Measurements from ENCODE around the gene OSBPL2. TPM values are rescaled to one million over a fixed set of nuclear protein-coding genes. Genes with fewer than 3 reads are reported as not detected.

OSBPL2 gene
- total RNA-seq, 2 experiments from 2014 or later, result 30.2 to 30.9 TPM

GRCh38 chr20:62200491-62201172 is 37.7 kb upstream of the OSBPL2 start:
- peaks cover 3% of the 10 kb centered on the region for H3K4me1 Mint-ChIP-seq
- H3K4me3 Mint-ChIP-seq, result no peak overlapping the region
- ChIA-PET CTCF (interaction anchor here (1.4 kb wide), 1 partner anchor 13 kb away, joined by 4 read pairs; no protein-coding TSS in a partner anchor), POLR2A (no interaction called here)
- no peaks in the 10 kb centered on the region for H3K27me3 Mint-ChIP-seq
- H3K36me3 Mint-ChIP-seq (ENCODE audit: low read depth), result peaks cover 25% of the 10 kb centered on the region
- no peak overlapping the region for H3K27ac Mint-ChIP-seq
- no peak for DNase-seq
- no peaks in the 10 kb centered on the region for H3K9me3 Mint-ChIP-seq

DNA sequence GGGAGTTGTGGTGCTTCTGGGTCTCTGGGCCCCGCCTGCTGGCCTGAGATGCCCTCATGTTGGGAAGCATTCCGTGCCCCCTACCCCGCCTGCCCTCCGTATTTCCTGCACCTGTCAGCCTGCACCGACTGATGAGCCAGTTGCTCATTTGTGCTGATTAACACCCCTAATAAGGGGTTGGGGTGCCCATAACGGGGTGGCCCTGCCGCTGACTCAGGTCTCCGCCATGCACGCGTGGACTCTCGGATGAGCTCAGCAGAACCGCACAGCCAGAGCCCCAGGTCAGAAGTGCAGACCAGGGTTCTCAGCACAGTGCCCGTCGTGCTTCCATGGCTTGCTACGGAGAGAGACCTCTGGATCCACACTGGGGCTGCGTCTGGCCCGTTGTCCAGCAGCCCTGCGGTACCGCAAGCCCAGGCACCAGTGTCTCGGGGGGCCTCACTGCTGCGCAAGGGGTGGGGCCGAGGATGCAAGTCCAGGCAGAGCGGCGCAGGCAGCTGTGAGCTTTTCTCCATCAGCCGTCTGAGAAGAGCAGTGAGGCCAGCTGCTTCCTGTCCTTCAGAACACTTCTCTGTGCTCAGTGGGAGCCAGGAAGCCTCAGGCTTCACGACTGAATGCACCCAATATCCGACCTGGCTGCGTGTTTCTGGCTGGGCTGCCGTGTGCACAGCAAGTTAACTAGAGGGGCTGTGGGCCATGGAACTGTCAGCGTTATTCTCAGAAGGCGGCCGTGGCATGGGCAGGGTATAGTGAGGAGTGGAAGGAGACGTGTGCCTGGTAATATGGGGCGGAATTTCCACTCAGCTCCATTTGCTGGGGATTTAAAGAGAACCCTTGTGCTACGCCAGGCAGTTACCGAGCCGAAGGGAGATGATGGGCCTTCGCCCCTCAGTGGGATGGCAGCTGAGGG is 36.9 kb upstream of the OSBPL2 start:
- peaks cover 24% of the 10 kb centered on the region for H3K36me3 Mint-ChIP-seq (ENCODE audit: low read depth)
- no peak for DNase-seq
- no peak overlapping the region for H3K4me3 Mint-ChIP-seq
- ChIA-PET CTCF (interaction anchor here (0.6 kb wide), 1 partner anchor 12 kb away, joined by 3 read pairs; no protein-coding TSS in a partner anchor), POLR2A (no interaction called here)
- H3K27ac Mint-ChIP-seq, result no peak overlapping the region
- H3K9me3 Mint-ChIP-seq, result no peaks in the 10 kb centered on the region
- H3K4me1 Mint-ChIP-seq, result peaks cover 3% of the 10 kb centered on the region
- no peaks in the 10 kb centered on the region for H3K27me3 Mint-ChIP-seq

GRCh38 chr20:62202083-62202395 is 36.3 kb upstream of the OSBPL2 start:
- Mint-ChIP-seq H3K4me1 (peaks cover 3% of the 10 kb centered on the region), H3K36me3 (ENCODE audit: low read depth) (peaks cover 24% of the 10 kb centered on the region), H3K27ac (no peak overlapping the region), H3K4me3 (no peak overlapping the region), H3K27me3 (no peaks in the 10 kb centered on the region), H3K9me3 (no peaks in the 10 kb centered on the region)
- ChIA-PET CTCF (no interaction called here), POLR2A (no interaction called here)
- DNase-seq, result no peak

GRCh38 chr20:62202676-62203377 is 35.5 kb upstream of the OSBPL2 start:
- Mint-ChIP-seq H3K27ac (no peak overlapping the region), H3K27me3 (no peaks in the 10 kb centered on the region), H3K9me3 (no peaks in the 10 kb centered on the region), H3K36me3 (ENCODE audit: low read depth) (peaks cover 24% of the 10 kb centered on the region), H3K4me1 (peaks cover 3% of the 10 kb centered on the region), H3K4me3 (no peak overlapping the region)
- CTCF ChIA-PET, result no interaction called here
- no peak for DNase-seq
- POLR2A ChIA-PET, result no interaction called here

GRCh38 chr20:62203378-62204030 is 34.8 kb upstream of the OSBPL2 start:
- no peak for DNase-seq
- no peak overlapping the region for H3K27ac Mint-ChIP-seq
- H3K4me1 Mint-ChIP-seq, result peaks cover 3% of the 10 kb centered on the region
- no peaks in the 10 kb centered on the region for H3K9me3 Mint-ChIP-seq
- CTCF ChIA-PET, result no interaction called here
- H3K4me3 Mint-ChIP-seq, result no peak overlapping the region
- no peaks in the 10 kb centered on the region for H3K27me3 Mint-ChIP-seq
- peaks cover 23% of the 10 kb centered on the region for H3K36me3 Mint-ChIP-seq (ENCODE audit: low read depth)
- POLR2A ChIA-PET, result no interaction called here

DNA sequence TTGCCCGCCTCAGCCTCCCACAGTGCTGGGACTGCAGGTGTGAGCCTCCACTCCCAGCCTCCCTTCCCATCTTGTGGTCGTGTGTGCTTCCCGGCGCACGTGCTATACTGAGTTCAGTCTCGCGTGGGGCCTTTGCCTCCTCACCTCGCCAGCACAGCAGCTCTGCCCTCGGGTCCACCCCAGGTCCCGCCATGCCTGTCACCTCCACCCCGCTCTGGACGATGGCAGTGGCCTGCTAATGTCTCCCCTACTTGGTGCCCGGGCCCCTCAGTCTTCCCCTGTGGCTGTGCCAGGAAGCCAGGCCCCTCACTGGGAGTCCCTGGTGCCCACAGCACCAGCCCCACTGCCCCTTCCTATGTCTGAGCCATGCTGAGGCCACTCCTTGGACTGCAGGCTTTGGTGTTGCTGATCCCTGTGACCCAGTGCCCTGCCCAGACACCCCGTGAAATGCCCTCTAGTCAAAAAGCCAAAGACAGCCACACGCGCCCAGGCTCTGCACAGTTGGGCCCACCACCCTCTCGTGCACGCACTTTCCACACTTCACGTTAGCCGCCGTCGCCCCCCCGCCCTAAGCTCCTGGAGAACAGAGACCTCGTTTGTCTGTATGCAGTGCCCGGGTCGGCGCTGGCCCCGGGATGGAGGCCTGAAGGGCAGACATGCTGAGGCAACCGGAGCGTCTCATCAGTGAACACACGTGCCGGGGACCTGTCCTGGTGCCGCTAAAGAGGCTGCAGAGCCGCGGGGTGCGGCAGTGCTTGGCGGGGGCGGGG is 32.5 kb upstream of the OSBPL2 start:
- CTCF ChIA-PET, result no interaction called here
- no peaks in the 10 kb centered on the region for H3K9me3 Mint-ChIP-seq
- H3K4me3 Mint-ChIP-seq, result no peak overlapping the region
- H3K4me1 Mint-ChIP-seq, result peaks cover 3% of the 10 kb centered on the region
- H3K27ac Mint-ChIP-seq, result no peak overlapping the region
- H3K27me3 Mint-ChIP-seq, result no peaks in the 10 kb centered on the region
- POLR2A ChIA-PET, result no interaction called here
- DNase-seq, result no peak
- peaks cover 5% of the 10 kb centered on the region for H3K36me3 Mint-ChIP-seq (ENCODE audit: low read depth)

DNA sequence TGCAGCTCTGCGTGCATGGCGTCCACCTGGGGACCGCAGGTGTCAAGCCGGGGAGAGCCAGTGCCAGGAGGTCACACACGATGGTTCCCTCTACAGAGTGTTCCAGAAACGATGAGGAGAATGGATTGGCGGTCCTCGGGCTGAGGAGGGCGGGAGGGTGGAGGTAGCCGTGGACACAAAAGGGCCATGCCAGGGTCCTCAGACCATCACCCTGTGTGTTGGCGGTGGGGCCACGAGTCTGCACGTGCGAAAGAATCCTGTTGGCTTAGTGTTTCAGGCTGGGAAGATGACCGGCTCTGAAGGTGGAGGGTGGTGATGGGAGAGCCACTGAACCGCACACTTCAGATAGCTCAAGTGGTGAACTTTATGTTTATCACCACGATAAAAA is 31.9 kb upstream of the OSBPL2 start:
- peaks cover 5% of the 10 kb centered on the region for H3K36me3 Mint-ChIP-seq (ENCODE audit: low read depth)
- no peak for DNase-seq
- no peaks in the 10 kb centered on the region for H3K27me3 Mint-ChIP-seq
- no peak overlapping the region for H3K27ac Mint-ChIP-seq
- no peaks in the 10 kb centered on the region for H3K9me3 Mint-ChIP-seq
- H3K4me3 Mint-ChIP-seq, result no peak overlapping the region
- peaks cover 3% of the 10 kb centered on the region for H3K4me1 Mint-ChIP-seq
- POLR2A ChIA-PET, result no interaction called here
- CTCF ChIA-PET, result no interaction called here

DNA sequence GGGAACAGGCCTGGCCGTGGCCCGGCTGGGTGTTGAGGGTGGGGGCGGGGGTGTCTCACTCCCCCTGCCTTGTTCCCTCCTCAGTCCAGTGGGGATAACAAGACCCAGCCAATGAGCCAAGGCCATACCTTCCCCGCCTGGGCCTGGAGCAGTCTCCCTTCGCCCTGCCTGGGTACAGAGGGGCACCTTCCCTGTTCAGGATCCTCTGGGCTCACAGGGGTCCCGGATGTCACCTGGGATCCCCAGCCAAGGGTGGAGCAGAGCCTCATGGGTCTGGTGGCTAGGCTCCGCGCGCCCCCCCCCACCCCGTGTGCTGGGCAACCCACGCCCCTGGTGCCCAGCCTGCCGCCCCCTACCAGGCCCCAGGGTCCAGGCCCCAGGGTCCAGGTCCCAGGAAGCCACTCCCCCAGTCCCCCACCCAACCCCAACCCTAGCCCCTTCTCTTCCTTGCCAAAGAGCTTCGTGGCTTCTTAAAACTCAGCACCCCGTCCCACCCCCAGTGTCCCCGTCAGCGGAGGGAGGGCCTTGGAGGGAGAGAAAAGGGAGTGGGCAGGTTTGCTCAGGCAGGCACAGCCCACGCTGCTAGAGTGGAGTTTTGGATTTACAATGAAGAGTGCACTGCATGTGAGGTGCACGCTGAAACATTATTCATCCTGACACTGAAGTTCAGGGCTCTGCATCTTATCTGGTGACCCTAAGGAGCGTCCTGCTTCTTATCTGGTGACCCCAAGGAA is 30.1 kb upstream of the OSBPL2 start:
- Mint-ChIP-seq H3K4me1 (peaks cover 1% of the 10 kb centered on the region), H3K4me3 (no peak overlapping the region), H3K9me3 (no peaks in the 10 kb centered on the region), H3K27me3 (no peaks in the 10 kb centered on the region), H3K36me3 (ENCODE audit: low read depth) (no peaks in the 10 kb centered on the region), H3K27ac (no peak overlapping the region)
- ChIA-PET CTCF (no interaction called here), POLR2A (no interaction called here)
- no peak for DNase-seq

DNA sequence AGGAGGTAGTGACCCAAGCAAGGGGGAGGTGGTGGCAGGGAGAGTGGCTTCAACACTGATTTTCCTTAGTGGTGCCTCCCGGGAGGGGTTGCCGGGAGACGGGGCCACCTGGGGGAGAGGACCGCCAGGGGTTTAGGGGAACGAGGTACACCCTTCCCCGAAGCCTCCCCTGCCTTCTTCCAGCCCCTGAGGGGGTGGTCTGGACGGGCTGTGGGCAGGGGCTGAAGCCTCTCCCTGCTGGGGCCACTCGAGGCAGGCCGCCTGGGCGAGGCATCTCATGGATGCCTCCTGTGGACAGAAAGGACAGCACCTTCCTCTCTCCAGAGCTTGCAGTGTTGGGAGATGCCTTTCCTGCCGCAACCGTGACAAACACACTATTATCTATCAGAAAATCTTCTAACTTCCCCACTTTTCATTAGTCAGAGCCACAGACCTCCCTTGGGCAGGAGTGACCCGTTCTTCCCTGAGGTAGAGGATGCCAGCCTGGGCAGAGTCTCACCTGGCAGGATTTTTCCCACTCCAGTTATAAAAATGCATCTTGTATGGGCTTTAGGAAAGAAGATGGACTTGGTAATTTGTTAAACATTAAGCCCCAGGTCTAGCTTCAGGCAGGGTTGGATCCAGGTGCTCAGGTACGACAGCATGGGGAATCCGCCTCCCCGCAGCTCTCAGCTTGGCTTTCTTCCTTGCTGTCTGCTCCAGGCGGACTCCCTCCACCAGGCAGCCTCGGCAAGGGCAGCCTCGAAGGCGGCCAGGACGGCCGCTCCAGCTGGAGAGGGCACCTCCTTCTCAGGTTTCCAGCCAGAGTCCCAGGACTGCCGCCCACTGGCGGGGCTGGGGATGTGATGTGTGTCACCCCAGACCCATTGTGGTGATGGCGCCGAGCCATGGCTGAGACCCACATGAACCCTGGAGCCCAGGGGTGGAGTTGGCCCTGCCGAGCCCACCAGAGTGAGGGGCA is 29.2 kb upstream of the OSBPL2 start:
- Mint-ChIP-seq H3K9me3 (no peaks in the 10 kb centered on the region), H3K27ac (no peak overlapping the region), H3K36me3 (ENCODE audit: low read depth) (no peaks in the 10 kb centered on the region), H3K4me1 (no peaks in the 10 kb centered on the region), H3K27me3 (no peaks in the 10 kb centered on the region), H3K4me3 (no peak overlapping the region)
- DNase-seq, result no peak
- POLR2A ChIA-PET, result no interaction called here
- CTCF ChIA-PET, result interaction anchor here (1.0 kb wide), 1 partner anchor 75 kb away, joined by 3 read pairs; no protein-coding TSS in a partner anchor

- Mint-ChIP-seq H3K9me3 (no peaks in the 10 kb centered on the region), H3K27me3 (no peaks in the 10 kb centered on the region), H3K36me3 (ENCODE audit: low read depth) (no peaks in the 10 kb centered on the region), H3K4me3 (no peak overlapping the region), H3K4me1 (no peaks in the 10 kb centered on the region), H3K27ac (no peak overlapping the region)
- POLR2A ChIA-PET, result no interaction called here
- CTCF ChIA-PET, result interaction anchor here (1.0 kb wide), 1 partner anchor 76 kb away, joined by 3 read pairs; no protein-coding TSS in a partner anchor
- DNase-seq, result no peak
Measured at GRCh38 chr20:62209850-62210495, 28.3 kb upstream of the OSBPL2 start.

DNA sequence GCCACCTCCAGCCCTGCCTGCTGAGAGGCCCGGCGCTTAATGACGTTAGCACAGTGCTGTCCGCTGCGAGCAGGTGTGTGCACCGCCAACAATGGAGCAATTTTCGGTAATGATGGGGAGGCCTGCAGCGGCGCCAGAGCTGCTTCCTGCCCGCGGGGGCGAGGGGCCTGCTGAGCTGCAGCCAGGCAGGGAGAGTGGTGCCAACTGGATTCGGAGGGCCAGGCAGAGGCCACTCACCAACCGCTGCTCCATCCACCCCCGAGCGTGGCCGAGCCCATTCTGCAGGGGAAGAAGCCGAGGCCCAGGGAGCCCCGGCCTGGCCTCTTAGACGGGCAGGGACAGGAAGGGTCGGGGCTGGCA is 27.8 kb upstream of the OSBPL2 start:
- ChIA-PET CTCF (no interaction called here), POLR2A (no interaction called here)
- DNase-seq, result no peak
- H3K4me3 Mint-ChIP-seq, result no peak overlapping the region
- no peaks in the 10 kb centered on the region for H3K9me3 Mint-ChIP-seq
- no peaks in the 10 kb centered on the region for H3K4me1 Mint-ChIP-seq
- H3K27me3 Mint-ChIP-seq, result no peaks in the 10 kb centered on the region
- H3K36me3 Mint-ChIP-seq (ENCODE audit: low read depth), result no peaks in the 10 kb centered on the region
- no peak overlapping the region for H3K27ac Mint-ChIP-seq
